Pons (tissue), 1 donor: ENCODE results near the gene P4HB.

Experiments
- DNase-seq: peaks from one replicate; pipeline ENCODE4 v3.0.0-alpha.2; 2016; ENCODE audit warnings: low spot score

The P4HB gene

GRCh38 chr17:81898029-81898866 is 37.9 kb upstream of the P4HB start:
- no peak for DNase-seq

GRCh38 chr17:81895400-81895799 is 35.1 kb upstream of the P4HB start:
- no peak for DNase-seq

GRCh38 chr17:81891303-81891552 is 30.9 kb upstream of the P4HB start:
- DNase-seq, result no peak

- DNase-seq, result no peak
Measured at GRCh38 chr17:81890447-81891302, 30.3 kb upstream of the P4HB start.

GRCh38 chr17:81889602-81890001 is 29.3 kb upstream of the P4HB start:
- no peak for DNase-seq

GRCh38 chr17:81888988-81889595 is 28.8 kb upstream of the P4HB start:
- no peak for DNase-seq

GRCh38 chr17:81888105-81888987 is 28.0 kb upstream of the P4HB start:
- DNase-seq, result no peak

- DNase-seq, result no peak
Measured at GRCh38 chr17:81885869-81886548, 25.7 kb upstream of the P4HB start.

GRCh38 chr17:81885454-81885853 is 25.1 kb upstream of the P4HB start:
- no peak for DNase-seq

GRCh38 chr17:81884968-81885367 is 24.6 kb upstream of the P4HB start:
- DNase-seq, result no peak

- DNase-seq, result no peak
Measured at GRCh38 chr17:81884520-81884919, 24.2 kb upstream of the P4HB start.

- DNase-seq, result no peak
Measured at GRCh38 chr17:81879121-81879520, 18.8 kb upstream of the P4HB start.

GRCh38 chr17:81878294-81878693 is 18.0 kb upstream of the P4HB start:
- no peak for DNase-seq

GRCh38 chr17:81877569-81877968 is 17.2 kb upstream of the P4HB start:
- DNase-seq, result no peak

- peak; percentile 74 for DNase-seq
Measured at GRCh38 chr17:81871387-81872230, 11.3 kb upstream of the P4HB start.

GRCh38 chr17:81870981-81871386 is 10.6 kb upstream of the P4HB start, which contains the start of gene ARHGDIA:
Gene ARHGDIA, minus strand, starts transcription at chr17:81871337. Its CDS starts 1,407 bp downstream, at chr17:81869930.
- no peak for DNase-seq

GRCh38 chr17:81870131-81870980 is 10.0 kb upstream of the P4HB start:
- DNase-seq, result no peak

- no peak for DNase-seq
Measured at GRCh38 chr17:81869221-81870130, 9.1 kb upstream of the P4HB start.
